A549 (cell line): ENCODE results near the gene HS6ST3.

ENCODE experiments used
- CBX2 ChIP-seq: fragments of 200-600 bp; sonication (generic); IDR thresholded peaks from 2 replicates; pipeline ENCODE4 v1.6.1; 2016; ENCODE audit warnings: low read depth, mild to moderate bottlenecking, borderline replicate concordance
- HOXB5 ChIP-seq: fragments of 250-450 bp; sonication (Bioruptor Pico); IDR thresholded peaks from 2 replicates; pipeline ENCODE4 v1.5.0; 2020; ENCODE audit warnings: mild to moderate bottlenecking, moderate library complexity
- NPAS2 ChIP-seq: fragments of 250-450 bp; sonication (Bioruptor Pico); IDR thresholded peaks from 2 replicates; pipeline ENCODE4 v1.8.0; 2022; ENCODE audit warnings: mild to moderate bottlenecking, moderate library complexity, borderline replicate concordance
- RAD21 ChIP-seq, 2 experiments: fragments of >200 bp in 1 of 2; sonication (Bioruptor Twin) in 1 of 2; formaldehyde crosslinking in 1 of 2; IDR thresholded peaks in 1 of 2; conservative IDR thresholded peaks in 1 of 2; 2 replicates in 1 of 2; 3 replicates in 1 of 2; pipeline ENCODE4 v1.6.1; 2012 to 2018; ENCODE audit warnings: inconsistent platforms in 1 of 2
- TF ChIP-seq, protein P1 (sequence below): fragments of >200 bp; sonication (Bioruptor Twin); formaldehyde crosslinking; IDR thresholded peaks from 3 replicates; pipeline ENCODE4 v1.5.1; 2016
- TF ChIP-seq, protein P2 (sequence below): fragments of >200 bp; sonication (Bioruptor Twin); formaldehyde crosslinking; IDR thresholded peaks from 3 replicates; pipeline ENCODE4 v1.6.1; 2016
- TF ChIP-seq, protein P3 (sequence below): IDR thresholded peaks from 2 replicates; pipeline ENCODE4 v1.6.1; 2012
- TF ChIP-seq, protein P4 (sequence below): fragments of 450-650 bp; IDR thresholded peaks from 2 replicates; pipeline ENCODE4 v1.6.1; 2014; ENCODE audit warnings: antibody characterized with exemption

DNA sequence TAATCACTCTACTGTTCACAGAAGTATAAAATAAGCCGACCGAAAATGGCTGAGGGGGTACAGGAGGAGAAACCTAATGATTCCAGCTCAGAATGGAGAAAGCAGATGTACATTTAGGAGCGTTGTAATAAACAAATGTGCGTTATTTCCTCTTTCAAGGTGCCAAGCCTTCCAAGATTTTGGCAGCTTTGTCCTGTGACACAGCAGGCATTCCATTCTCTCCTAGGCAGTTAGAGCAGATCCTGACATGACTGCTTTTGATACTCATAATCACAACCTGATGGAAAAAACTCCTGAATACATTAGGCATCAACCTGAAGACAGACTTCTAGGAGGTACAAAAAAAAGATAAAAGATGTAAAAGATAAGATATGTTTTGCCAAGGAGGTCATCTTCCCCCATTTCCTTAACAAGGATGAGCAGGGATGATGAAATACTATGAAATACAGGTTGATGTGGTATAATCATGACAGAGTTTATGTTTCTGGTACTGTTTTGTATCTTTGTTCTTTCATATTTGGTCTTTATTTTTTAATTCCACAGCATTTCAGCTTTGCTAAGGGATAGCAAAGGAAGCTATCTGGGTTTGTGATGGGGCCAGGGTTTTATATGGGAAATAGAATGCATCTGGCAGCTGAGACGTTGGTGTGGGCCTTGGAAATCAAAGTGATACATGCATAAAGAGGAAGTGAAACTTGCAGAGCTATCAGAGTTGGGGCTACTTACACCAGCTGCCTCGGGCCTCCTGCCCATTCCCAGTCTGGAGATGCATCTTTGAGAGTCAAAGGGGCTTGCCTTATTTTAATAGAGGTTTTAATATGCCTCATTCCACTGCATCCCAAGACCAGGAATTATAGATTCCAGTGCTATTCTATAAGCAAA lies 681.8 kb downstream of the HS6ST3 start:
- no peak for TF ChIP-seq CBX2
- TF ChIP-seq, protein P1, sequence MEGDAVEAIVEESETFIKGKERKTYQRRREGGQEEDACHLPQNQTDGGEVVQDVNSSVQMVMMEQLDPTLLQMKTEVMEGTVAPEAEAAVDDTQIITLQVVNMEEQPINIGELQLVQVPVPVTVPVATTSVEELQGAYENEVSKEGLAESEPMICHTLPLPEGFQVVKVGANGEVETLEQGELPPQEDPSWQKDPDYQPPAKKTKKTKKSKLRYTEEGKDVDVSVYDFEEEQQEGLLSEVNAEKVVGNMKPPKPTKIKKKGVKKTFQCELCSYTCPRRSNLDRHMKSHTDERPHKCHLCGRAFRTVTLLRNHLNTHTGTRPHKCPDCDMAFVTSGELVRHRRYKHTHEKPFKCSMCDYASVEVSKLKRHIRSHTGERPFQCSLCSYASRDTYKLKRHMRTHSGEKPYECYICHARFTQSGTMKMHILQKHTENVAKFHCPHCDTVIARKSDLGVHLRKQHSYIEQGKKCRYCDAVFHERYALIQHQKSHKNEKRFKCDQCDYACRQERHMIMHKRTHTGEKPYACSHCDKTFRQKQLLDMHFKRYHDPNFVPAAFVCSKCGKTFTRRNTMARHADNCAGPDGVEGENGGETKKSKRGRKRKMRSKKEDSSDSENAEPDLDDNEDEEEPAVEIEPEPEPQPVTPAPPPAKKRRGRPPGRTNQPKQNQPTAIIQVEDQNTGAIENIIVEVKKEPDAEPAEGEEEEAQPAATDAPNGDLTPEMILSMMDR, result no peak
- TF ChIP-seq NPAS2 (CRISPR knock-in tag), result no peak
- no peak for TF ChIP-seq HOXB5 (CRISPR knock-in tag)
- TF ChIP-seq RAD21 (conservative IDR thresholded peaks at IDR 0.05 in 1 of 2, IDR thresholded peaks at IDR 0.05 in 1 of 2), result no peak
- TF ChIP-seq, protein P2, sequence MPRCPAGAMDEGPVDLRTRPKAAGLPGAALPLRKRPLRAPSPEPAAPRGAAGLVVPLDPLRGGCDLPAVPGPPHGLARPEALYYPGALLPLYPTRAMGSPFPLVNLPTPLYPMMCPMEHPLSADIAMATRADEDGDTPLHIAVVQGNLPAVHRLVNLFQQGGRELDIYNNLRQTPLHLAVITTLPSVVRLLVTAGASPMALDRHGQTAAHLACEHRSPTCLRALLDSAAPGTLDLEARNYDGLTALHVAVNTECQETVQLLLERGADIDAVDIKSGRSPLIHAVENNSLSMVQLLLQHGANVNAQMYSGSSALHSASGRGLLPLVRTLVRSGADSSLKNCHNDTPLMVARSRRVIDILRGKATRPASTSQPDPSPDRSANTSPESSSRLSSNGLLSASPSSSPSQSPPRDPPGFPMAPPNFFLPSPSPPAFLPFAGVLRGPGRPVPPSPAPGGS, result no peak
- TF ChIP-seq, protein P3, sequence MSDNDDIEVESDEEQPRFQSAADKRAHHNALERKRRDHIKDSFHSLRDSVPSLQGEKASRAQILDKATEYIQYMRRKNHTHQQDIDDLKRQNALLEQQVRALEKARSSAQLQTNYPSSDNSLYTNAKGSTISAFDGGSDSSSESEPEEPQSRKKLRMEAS, result no peak
- TF ChIP-seq, protein P4, sequence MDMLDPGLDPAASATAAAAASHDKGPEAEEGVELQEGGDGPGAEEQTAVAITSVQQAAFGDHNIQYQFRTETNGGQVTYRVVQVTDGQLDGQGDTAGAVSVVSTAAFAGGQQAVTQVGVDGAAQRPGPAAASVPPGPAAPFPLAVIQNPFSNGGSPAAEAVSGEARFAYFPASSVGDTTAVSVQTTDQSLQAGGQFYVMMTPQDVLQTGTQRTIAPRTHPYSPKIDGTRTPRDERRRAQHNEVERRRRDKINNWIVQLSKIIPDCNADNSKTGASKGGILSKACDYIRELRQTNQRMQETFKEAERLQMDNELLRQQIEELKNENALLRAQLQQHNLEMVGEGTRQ, result no peak
